Skeletal muscle cell (primary cell): Measurements from ENCODE around the gene NFAM1.

ENCODE experiments used
- DNase-seq: peaks from one replicate; pipeline ENCODE4 v3.0.0-alpha.2; 2010; ENCODE audit warnings: low read depth
- H3K4me3 ChIP-seq: 2 replicates; pipeline ENCODE4 v1.5.1; 2011; ENCODE audit warnings: low read depth, mild to moderate bottlenecking, control low read depth, low read length, moderate library complexity

NFAM1 gene

DNA sequence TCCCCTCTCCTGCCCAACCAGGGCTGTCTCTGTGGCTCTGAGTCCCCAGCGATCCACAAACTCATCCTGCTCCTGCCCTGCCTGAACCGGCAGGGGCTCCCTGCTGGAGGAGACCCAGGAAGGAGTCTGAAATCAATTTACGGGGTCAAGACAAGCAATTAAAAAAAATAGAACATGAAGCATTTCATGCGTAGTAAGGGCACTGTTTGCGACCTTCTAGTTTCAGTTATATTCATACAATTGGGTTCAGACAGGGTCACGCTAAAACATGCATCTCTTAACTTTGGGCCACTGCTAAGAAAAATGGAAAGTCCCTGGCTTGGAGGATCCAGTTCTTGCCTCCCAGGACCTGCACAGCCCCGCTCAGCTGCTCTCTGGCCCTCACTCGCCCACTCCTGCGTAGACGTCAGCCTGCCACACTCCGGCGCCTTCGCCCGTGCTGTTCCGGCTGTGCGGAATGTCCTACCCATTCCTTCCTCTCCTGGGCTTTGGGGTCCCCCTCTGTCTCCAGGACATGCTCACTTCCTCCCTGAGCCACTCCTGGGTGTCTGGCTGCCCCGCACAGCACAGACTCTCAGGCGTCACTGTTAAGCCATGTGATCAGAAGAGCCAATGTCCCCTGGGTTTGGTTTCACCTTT is 12.8 kb downstream of the NFAM1 start:
- no peak overlapping the region for H3K4me3 ChIP-seq
- DNase-seq, result no peak

- no peak overlapping the region for H3K4me3 ChIP-seq
- no peak for DNase-seq
Measured at GRCh38 chr22:42418811-42419242, 13.4 kb downstream of the NFAM1 start.

DNA sequence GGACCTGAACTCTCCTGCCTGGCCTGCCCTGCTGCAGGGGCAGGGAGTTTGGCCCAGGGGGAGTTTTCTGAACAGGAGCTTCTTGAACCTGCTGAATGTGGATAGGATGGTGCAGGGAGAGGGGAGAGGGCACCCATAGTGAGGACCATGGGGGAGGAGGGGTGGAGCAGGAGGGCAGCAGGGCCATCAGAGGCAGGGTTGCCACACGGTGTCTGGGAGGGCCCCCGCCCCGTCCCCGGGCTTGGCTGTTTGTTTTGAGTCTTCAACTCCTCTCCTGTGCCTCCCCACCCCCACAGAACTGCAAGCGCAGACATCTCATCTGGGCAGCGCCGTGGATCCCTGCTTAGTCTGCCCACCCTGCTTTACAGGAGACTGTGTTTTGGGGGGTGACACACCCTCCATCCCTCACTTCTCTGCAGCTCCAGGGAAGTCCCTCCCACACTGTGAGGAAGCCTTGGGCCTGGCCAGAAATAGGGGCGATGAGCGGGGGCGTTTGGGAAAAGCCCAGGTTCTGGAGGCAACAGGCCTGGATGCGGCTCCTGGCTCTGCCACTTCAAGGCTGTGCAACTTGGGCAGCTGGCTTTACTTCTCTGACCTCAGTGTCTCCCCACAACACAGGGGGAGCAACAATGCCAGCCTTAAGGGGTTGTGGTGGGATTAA is 14.4 kb downstream of the NFAM1 start:
- no peak overlapping the region for H3K4me3 ChIP-seq
- DNase-seq, result no peak

DNA sequence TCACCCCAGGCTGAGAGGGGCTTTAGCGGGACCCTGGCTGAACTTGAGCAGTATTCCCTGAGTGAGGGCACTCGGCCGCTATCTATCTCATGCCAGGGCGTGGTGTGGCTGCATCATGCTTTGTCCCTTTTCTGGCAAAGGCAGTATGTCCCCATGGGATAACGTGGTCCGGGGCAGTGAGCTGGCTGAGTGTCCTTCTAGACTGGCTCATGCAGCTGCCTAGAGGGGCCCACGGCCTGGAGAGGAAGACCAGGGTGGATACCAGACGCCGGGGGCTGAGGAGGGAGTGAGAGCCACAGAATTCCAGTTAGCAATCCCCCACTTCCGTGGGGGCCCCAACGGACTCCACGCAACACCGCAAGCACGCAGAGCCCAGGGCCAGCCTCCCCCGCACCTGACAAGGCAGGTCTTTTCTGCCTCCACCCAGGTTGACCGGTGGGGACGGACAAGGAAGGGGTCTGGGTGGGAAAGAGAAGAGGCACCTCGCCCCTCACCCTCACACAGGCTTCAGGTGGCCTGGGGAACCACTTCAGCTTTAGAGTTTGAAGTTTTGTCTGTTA is 15.5 kb downstream of the NFAM1 start:
- DNase-seq, result no peak
- no peak overlapping the region for H3K4me3 ChIP-seq

DNA sequence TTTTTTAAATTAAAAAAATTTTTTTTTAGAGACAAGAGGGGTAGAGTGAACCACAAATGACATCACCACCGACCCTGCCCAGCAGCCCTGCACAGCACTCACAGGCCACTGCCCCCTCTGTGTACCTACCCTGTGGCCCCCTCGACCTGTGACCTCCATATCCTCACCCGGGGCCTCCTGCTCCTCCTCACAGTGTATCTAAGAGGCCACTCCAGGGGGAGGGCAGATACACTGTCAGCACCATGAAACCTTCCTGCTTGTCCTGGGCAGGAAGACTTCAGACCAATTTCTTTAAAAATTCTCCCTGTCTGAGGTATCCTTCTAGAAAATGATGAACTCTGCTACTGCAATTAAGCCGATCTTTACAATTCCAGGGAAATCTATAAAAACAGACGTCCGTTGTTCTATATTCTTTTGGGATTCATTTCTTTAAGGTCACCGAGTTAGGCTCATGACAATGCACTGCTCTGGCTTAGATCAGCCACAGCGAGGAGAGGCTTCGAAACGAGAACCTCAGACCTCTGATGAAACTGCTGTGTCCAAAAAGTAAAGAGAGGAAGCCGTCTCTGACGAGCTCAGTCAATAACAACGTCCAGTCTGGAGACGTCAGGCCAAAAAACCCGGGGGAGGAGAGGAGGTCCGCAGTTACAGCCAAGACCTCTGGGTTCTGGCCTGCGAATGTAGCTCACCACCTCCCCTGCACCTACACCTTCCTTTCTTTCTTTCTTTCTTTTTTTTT is 17.5 kb downstream of the NFAM1 start:
- no peak overlapping the region for H3K4me3 ChIP-seq
- no peak for DNase-seq

DNA sequence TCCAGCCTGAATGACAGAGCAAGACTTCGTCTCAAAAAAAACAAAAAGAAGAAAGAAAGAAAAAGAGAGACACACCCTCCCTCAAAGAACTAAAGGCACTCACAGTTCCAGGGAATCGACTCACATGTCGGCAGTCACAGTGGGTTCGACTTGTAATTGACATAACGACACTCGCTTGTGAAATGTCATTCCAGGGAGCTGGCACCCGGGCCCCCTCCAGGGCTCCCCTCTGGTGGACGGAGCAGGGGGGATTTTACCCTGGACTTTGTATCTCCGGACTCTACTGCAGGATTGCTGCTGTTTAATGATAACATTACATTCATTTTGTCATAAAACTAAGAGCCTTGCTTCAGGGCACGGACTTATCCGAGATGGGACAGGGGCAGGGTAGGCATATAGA is 18.2 kb downstream of the NFAM1 start:
- no peak for DNase-seq
- H3K4me3 ChIP-seq, result no peak overlapping the region

DNA sequence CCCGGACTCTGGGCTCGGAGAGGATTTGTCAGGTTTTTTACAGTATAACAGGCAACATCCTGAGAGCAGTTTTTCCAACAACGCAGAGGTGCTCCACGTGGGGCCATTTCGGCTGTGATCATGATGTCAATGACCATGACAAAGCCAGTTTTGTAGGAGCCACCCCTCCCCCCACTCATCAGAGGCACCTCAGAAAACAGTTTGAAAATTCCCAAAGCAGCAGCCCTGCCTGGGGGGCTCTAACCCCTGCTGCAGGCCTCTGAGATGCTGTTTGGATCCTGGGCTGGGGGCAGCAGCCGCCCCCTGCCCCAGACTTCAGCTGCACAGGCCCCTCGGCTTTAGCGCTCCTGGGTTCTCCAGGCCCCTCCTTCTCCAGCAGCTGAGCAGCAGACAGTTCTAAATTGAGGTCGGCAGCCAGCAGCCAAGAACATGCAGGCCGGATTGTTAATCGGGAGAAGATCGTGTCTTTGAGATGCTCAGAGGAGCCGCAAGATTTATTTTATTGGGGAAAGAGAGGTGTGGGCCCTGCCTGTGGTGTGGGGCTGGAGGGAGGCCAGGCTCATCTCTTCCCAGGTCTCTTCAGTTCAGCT is 19.4 kb downstream of the NFAM1 start:
- no peak overlapping the region for H3K4me3 ChIP-seq
- no peak for DNase-seq

DNA sequence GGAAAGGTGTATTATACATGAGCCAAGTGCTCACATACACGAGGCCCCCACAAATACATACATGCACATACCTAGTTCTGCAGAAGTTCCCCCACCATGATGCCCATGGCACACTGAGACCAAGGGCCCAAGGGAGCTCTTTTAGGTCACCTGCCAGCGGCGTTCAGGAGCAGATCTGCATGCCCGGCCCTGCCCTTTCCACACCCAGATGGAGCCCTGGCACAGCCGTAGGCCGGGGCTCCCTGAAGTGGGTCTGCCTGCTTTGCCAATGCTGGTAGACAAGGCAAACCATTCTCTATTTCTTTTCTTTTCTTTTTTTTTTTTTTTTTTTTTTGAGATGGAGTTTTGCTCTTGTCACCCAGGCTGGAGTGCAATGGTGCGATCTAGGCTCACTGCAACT is 21.5 kb downstream of the NFAM1 start:
- DNase-seq, result no peak
- no peak overlapping the region for H3K4me3 ChIP-seq

GRCh38 chr22:42408810-42409529 is 23.2 kb downstream of the NFAM1 start:
- no peak overlapping the region for H3K4me3 ChIP-seq
- no peak for DNase-seq

DNA sequence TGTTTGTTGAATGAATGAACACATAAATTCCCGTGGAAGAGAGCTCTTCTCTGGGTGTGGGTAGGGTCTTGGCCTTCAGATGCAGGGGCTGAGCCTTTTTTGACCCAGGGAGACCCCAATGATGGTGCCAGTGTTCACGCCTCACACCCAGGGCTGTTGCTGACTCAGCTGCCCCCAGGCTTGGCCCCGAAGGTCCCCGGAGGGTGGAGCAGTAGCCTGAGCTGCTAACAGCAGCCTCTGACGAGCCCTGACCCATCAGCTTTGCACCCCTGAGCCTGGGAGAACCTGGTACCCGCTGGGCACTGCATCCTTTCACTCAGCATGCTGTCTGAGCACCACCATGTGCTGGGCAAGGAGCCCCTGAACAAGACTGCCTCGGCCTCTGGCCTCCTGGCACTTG is 23.9 kb downstream of the NFAM1 start:
- no peak for DNase-seq
- H3K4me3 ChIP-seq, result no peak overlapping the region

GRCh38 chr22:42404266-42404665 is 27.9 kb downstream of the NFAM1 start:
- H3K4me3 ChIP-seq, result no peak overlapping the region
- no peak for DNase-seq

DNA sequence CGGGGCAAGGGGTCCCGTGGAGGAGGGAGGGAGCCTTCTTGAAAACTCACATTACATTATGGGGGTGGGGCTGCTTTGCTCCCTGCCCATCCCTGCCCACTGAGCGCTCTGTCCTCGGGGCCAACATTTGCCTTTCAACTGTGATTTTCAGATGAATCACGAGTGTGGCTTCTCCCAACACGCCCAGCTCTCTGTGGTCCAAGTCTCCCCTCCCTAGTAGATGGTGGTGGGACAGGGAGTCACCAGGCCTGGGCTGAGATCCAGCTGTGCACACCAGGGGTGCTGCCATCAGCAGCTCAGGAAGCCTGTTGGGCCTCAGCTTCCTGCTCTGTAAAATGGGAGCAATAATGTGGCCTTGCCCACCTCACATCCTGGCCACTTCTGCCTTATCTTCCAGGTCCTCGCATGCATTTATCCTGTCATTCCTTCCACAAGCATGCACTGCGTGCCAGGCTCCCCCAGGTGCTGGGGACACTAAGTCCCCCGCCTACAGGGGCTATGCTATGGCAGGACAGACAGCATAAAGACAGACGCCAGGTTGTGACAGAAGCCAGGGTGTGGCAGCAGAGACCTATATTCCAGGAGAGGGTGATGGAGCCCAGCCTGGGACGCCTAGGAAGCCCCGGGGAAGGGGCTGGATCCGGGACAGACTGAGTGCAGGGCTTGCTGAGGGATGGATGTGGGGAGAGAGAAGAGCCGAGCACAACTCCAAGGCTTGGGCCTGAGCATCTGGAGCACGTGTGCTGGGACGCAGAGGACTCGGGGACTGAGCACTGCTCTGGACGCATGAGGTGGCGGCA is 30.5 kb downstream of the NFAM1 start:
- no peak overlapping the region for H3K4me3 ChIP-seq

GRCh38 chr22:42400811-42401534 is 31.2 kb downstream of the NFAM1 start:
- DNase-seq, result no peak
- H3K4me3 ChIP-seq, result no peak overlapping the region

More for the DNA sequence above, 30.5 kb downstream of the NFAM1 start:
- no peak for DNase-seq

GRCh38 chr22:42399315-42400271 is 32.6 kb downstream of the NFAM1 start:
- H3K4me3 ChIP-seq, result no peak overlapping the region
- no peak for DNase-seq

DNA sequence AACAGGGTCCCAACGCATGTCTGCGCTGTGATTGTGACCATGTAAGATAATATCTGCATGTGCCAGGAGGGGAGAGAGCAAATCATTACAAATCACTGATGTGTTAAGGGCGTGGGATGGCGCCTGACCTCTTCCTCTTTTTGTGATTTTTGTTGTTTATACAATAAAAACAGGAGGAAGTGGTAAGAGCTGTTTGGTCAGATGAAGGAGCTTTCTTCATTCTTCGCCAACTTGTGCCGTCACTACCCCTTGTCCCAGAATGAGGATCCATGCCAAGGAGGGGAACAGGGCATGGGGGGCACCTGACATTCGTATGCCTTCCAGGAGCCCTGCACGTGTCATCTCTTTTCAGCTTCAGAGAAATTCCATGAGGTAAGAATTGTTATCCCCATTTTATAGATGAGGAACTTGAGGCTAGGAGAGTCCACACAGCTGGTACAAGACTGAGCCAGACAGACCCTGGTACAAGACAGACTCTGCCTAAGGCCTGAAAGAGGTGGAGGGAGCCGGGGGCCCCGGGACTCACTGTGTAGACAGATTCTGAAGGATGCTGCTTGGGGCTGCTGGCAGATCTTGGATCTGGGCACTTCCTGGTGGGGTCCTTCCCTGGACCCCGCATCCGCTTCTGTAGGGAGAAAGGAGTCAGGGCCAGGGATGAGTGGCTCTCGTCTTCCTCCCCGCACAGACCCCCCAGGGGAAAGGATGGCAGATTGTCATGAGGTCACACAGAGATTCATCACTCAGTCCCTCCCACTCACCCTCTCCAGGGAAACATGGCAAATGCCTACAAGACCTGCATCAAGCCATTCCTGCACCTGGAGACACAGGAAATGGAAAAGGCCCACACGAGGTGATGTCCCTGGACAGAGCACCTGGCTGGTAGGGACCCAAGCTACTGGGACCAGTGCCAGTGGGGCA is 34.6 kb downstream of the NFAM1 start:
- H3K4me3 ChIP-seq, result no peak overlapping the region
- DNase-seq, result no peak
